BE2C (cell line): ENCODE measurements around the gene ZNF527.
"Not testable (repeated sequence)": the region's sequence is repeated elsewhere in the genome, so short reads cannot be mapped to it uniquely, and the experiment has no call there.

Source experiments
- DNase-seq: peaks from one replicate; pipeline ENCODE4 v3.0.0-alpha.2; 2020
- H3K27me3 ChIP-seq: fragments of 250-450 bp; sonication (Bioruptor Pico); 2 replicates; pipeline ENCODE4 v1.5.1; 2020; ENCODE audit warnings: mild to moderate bottlenecking
- H3K36me3 ChIP-seq: fragments of 250-450 bp; sonication (Bioruptor Pico); 2 replicates; pipeline ENCODE4 v1.5.1; 2020; ENCODE audit warnings: mild to moderate bottlenecking
- H3K4me1 ChIP-seq: fragments of 250-450 bp; sonication (Bioruptor Pico); 2 replicates; pipeline ENCODE4 v1.5.1; 2020
- H3K4me3 ChIP-seq: 2 replicates; pipeline ENCODE4 v1.5.1; 2011; ENCODE audit warnings: low read depth, low read length
- H3K9me3 ChIP-seq: fragments of 250-450 bp; sonication (Bioruptor Pico); 2 replicates; pipeline ENCODE4 v1.5.1; 2020
- TF ChIP-seq, protein P1 (sequence below): IDR thresholded peaks from 2 replicates; pipeline ENCODE4 v1.5.1; 2012; ENCODE audit warnings: mild to moderate bottlenecking, low read depth, low read length

Gene ZNF527

GRCh38 chr19:37362733-37363132 is 8.2 kb upstream of the ZNF527 start:
- Histone ChIP-seq H3K4me3 (no peak overlapping the region), H3K9me3 (no peaks in the 10 kb centered on the region), H3K4me1 (no peaks in the 10 kb centered on the region), H3K36me3 (peaks cover 36% of the 10 kb centered on the region), H3K27me3 (no peaks in the 10 kb centered on the region)
- TF ChIP-seq, protein P1, sequence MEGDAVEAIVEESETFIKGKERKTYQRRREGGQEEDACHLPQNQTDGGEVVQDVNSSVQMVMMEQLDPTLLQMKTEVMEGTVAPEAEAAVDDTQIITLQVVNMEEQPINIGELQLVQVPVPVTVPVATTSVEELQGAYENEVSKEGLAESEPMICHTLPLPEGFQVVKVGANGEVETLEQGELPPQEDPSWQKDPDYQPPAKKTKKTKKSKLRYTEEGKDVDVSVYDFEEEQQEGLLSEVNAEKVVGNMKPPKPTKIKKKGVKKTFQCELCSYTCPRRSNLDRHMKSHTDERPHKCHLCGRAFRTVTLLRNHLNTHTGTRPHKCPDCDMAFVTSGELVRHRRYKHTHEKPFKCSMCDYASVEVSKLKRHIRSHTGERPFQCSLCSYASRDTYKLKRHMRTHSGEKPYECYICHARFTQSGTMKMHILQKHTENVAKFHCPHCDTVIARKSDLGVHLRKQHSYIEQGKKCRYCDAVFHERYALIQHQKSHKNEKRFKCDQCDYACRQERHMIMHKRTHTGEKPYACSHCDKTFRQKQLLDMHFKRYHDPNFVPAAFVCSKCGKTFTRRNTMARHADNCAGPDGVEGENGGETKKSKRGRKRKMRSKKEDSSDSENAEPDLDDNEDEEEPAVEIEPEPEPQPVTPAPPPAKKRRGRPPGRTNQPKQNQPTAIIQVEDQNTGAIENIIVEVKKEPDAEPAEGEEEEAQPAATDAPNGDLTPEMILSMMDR = peak; percentile 23; the same call in 1 of the 2 replicates
- DNase-seq = peak; percentile 40

GRCh38 chr19:37370386-37370879 is 466 bp upstream of the ZNF527 start:
- DNase-seq = peak; percentile 11
- not testable (repeated sequence) for H3K4me1 ChIP-seq, H3K27me3 ChIP-seq, H3K36me3 ChIP-seq, H3K9me3 ChIP-seq
- peak overlapping the region; percentile 83 for H3K4me3 ChIP-seq

DNA sequence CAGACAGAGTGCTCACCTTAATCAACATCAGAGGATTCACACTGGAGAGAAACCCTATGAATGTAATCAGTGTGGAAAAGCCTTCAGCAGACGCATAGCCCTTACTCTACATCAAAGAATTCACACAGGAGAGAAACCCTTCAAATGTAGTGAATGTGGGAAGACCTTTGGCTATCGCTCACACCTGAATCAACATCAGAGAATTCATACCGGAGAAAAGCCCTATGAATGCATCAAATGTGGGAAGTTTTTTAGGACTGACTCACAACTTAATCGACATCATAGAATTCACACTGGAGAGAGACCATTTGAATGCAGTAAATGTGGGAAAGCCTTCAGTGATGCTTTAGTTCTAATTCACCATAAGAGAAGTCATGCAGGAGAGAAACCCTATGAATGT is 18.3 kb downstream of the ZNF527 start:
- no peaks in the 10 kb centered on the region for H3K27me3 ChIP-seq
- TF ChIP-seq, protein P1 = no peak
- DNase-seq = no peak
- H3K36me3 ChIP-seq = peaks cover 32% of the 10 kb centered on the region
- peaks cover 5% of the 10 kb centered on the region for H3K9me3 ChIP-seq
- H3K4me1 ChIP-seq = no peaks in the 10 kb centered on the region
- H3K4me3 ChIP-seq = no peak overlapping the region

DNA sequence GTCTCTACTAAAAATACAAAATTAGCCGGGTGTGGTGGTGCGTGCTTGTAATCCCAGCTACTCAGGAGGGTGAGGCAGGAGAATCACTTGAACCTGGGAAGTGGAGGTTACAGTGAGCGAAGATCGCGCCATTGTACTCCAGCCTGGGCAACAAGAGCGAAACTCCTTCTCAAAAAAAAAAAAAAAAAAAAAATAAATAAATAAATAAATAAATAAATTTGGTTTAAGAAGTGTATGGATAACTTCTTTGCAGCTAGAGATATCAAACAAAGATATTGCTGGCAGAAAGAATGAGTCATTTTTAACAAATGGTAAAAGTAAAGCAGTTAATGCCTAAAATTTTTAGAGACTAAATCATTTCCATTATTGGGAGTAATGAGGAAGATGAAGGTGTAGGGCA is 20.5 kb downstream of the ZNF527 start:
- not testable (repeated sequence) for DNase-seq, H3K4me3 ChIP-seq, H3K9me3 ChIP-seq, H3K4me1 ChIP-seq, H3K27me3 ChIP-seq
- peaks cover 20% of the 10 kb centered on the region for H3K36me3 ChIP-seq

- Histone ChIP-seq H3K36me3 (no peaks in the 10 kb centered on the region), H3K4me1 (no peaks in the 10 kb centered on the region), H3K27me3 (no peaks in the 10 kb centered on the region), H3K9me3 (peaks cover 3% of the 10 kb centered on the region), H3K4me3 (no peak overlapping the region)
- TF ChIP-seq, protein P1 = no peak
- DNase-seq = no peak
Observed at GRCh38 chr19:37401078-37401477, 30.2 kb downstream of the ZNF527 start.

- TF ChIP-seq, protein P1 = no peak
- H3K4me3 ChIP-seq = no peak overlapping the region
- H3K36me3 ChIP-seq = no peaks in the 10 kb centered on the region
- H3K9me3 ChIP-seq = peaks cover 7% of the 10 kb centered on the region
- DNase-seq = no peak
- no peaks in the 10 kb centered on the region for H3K4me1 ChIP-seq
- H3K27me3 ChIP-seq = no peaks in the 10 kb centered on the region
Observed at GRCh38 chr19:37403403-37403802, 32.5 kb downstream of the ZNF527 start.

- H3K4me3 ChIP-seq, H3K27me3 ChIP-seq, H3K36me3 ChIP-seq, H3K9me3 ChIP-seq, H3K4me1 ChIP-seq, DNase-seq: not testable (repeated sequence)
Observed at GRCh38 chr19:37406140-37406846, 35.4 kb downstream of the ZNF527 start.
